ENCODE results near the gene NUP88. TPM values are rescaled to one million over a fixed set of nuclear protein-coding genes. Genes with fewer than 3 reads are reported as not detected.

The NUP88 gene
- total RNA-seq, 1 donor from 2014 or later: 187 TPM

DNA sequence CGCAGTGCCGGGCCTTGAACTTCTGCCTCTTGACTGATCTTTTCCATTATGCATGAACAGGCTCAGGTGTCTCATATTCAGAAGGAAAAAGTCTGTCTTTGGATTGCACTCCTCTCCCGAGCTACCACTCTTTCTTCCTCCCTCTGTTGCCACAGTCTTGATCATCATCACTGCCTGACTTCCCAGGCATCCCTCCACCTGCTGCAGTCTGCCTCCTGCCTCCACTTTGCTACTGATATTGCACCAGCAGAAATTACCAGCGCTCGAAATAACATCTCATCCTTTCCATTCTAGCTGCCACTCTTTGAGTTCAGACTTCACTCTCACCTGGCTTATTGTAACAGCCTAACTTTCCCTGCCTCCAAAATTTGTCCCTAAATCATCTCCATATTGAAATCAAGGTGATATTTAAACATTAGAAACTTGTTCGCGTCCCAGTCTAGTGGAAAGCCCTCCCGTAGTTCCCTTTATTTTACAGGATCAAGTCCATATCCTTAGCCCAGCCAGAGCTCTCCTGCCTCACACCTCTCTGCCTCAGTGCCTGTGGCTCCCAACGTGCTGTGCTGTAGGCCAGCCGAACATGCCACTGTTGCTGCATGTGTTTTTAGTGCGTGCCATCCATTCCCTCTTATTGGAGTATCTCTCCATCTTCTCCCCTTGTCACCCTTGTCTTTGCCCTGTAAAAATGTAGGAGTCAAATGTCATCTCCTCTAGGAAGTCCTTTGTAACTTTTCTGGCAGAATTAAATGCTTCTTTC, 39.9 kb downstream of the NUP88 start:
- Mint-ChIP-seq H3K4me1 (no peaks in the 10 kb centered on the region), H3K27ac (peak overlapping the region; percentile 43), H3K9me3 (no peaks in the 10 kb centered on the region), H3K27me3 (no peaks in the 10 kb centered on the region), H3K36me3 (ENCODE audit: low read depth) (peaks cover 85% of the 10 kb centered on the region), H3K4me3 (no peak overlapping the region)
- ATAC-seq (ENCODE audit: low read depth) (no peak), DNase-seq (no peak)
- CTCF ChIA-PET: interaction anchor here (0.9 kb wide), 1 partner anchor 62 kb away, joined by 3 read pairs; no protein-coding TSS in a partner anchor
- POLR2A ChIA-PET: interaction anchor here (0.6 kb wide), 1 partner anchor 50 kb away, joined by 3 read pairs; no protein-coding TSS in a partner anchor
- TF ChIP-seq, protein P1, sequence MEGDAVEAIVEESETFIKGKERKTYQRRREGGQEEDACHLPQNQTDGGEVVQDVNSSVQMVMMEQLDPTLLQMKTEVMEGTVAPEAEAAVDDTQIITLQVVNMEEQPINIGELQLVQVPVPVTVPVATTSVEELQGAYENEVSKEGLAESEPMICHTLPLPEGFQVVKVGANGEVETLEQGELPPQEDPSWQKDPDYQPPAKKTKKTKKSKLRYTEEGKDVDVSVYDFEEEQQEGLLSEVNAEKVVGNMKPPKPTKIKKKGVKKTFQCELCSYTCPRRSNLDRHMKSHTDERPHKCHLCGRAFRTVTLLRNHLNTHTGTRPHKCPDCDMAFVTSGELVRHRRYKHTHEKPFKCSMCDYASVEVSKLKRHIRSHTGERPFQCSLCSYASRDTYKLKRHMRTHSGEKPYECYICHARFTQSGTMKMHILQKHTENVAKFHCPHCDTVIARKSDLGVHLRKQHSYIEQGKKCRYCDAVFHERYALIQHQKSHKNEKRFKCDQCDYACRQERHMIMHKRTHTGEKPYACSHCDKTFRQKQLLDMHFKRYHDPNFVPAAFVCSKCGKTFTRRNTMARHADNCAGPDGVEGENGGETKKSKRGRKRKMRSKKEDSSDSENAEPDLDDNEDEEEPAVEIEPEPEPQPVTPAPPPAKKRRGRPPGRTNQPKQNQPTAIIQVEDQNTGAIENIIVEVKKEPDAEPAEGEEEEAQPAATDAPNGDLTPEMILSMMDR (IDR thresholded peaks at IDR 0.05): no peak
- intact Hi-C loops (cut with micrococcal nuclease): no loop called here

DNA sequence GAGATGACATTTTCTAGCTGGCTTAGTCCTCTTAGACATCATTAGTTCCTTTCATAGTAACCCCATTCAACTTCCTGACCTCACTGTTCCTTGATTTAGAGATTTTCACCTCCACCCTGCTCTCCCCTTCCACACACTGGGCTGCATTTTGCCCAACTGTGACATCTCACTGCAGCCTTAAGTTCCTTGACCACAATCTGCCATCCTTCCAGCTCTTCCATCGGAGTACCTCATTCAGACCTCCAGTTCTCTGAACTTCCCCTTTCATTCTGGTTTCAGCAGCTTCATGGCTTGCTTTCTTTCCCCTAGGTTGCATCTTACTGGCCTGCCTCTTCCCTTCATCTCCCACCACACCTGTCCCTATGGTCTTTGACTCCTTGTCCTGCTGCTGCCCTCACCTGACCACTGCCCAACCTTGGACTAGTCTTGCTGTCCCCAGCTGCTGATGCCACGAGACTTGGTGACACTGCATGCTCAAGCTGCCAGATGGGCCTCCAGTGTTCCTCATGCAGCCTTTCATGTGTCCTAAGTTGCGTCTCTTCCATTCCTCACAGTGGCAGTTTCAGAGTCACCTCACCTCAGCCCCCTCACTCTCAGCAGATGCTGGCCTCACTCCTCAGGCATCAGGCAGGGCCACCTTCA, 40.8 kb downstream of the NUP88 start:
- DNase-seq (no peak), ATAC-seq (ENCODE audit: low read depth) (no peak)
- TF ChIP-seq, protein P1 (IDR thresholded peaks at IDR 0.05): no peak
- intact Hi-C loops (cut with micrococcal nuclease): no loop called here
- Mint-ChIP-seq H3K27me3 (no peaks in the 10 kb centered on the region), H3K4me3 (no peak overlapping the region), H3K9me3 (no peaks in the 10 kb centered on the region), H3K36me3 (ENCODE audit: low read depth) (peaks cover 83% of the 10 kb centered on the region), H3K27ac (peak overlapping the region; percentile 43), H3K4me1 (peaks cover 2% of the 10 kb centered on the region)
- CTCF ChIA-PET: no interaction called here
- POLR2A ChIA-PET: interaction anchor here (0.6 to 1.0 kb wide), 2 partner anchors 8 to 49 kb away, joined by 3 to 6 read pairs; no protein-coding TSS in a partner anchor

DNA sequence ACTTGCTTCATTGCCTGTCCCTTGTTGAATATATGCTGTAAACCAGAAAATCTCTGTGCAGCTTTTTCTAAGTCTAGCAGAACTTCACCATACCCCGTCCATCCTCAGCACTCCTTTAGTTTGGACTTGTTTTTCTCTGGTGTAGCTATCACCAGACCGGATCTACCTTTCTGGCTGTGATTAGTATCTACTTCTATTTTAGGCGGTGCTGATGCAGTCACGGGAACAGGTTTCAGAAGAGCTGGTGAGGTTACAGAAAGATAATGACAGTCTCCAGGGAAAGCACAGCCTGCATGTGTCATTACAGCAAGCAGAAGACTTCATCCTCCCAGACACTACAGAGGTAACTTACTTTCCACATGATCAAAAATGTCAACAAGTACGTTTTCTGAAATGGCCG, 46.4 kb downstream of the NUP88 start:
- no peak overlapping the region for H3K27ac Mint-ChIP-seq
- ATAC-seq (ENCODE audit: low read depth) (peak; percentile 82), DNase-seq (no peak)
- H3K4me1 Mint-ChIP-seq: peaks cover 8% of the 10 kb centered on the region
- CTCF ChIA-PET: no interaction called here
- peaks cover 85% of the 10 kb centered on the region for H3K36me3 Mint-ChIP-seq (ENCODE audit: low read depth)
- intact Hi-C loops (cut with micrococcal nuclease): no loop called here
- TF ChIP-seq, protein P1 (IDR thresholded peaks at IDR 0.05): no peak
- no peaks in the 10 kb centered on the region for H3K27me3 Mint-ChIP-seq
- POLR2A ChIA-PET: no interaction called here
- no peak overlapping the region for H3K4me3 Mint-ChIP-seq
- H3K9me3 Mint-ChIP-seq: no peaks in the 10 kb centered on the region

DNA sequence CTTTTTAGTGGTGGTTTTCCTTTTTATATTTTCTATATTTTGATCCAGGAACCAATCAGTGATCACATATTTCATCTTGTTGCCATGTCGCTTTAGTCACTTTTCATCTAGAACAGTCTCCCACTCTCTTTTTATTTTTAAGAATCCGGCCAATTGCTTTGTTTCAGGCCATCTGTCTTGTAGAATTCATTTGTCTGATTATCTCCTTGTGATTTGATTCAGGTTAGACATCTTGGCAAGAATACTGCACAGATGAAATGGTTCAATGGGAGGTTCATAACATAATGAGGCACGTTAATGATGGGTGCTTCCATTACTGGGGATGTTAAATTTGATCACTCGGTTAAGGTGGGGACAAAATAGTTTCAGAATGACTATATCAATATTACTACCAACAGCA, 49.1 kb downstream of the NUP88 start:
- CTCF ChIA-PET: no interaction called here
- Mint-ChIP-seq H3K9me3 (no peaks in the 10 kb centered on the region), H3K36me3 (ENCODE audit: low read depth) (peaks cover 82% of the 10 kb centered on the region), H3K27me3 (no peaks in the 10 kb centered on the region), H3K27ac (no peak overlapping the region), H3K4me1 (peaks cover 8% of the 10 kb centered on the region), H3K4me3 (no peak overlapping the region)
- POLR2A ChIA-PET: interaction anchor here (0.6 kb wide), 1 partner anchor 56 kb away, joined by 4 read pairs; no protein-coding TSS in a partner anchor
- TF ChIP-seq, protein P1 (IDR thresholded peaks at IDR 0.05): no peak
- DNase-seq: no peak
- intact Hi-C loops (cut with micrococcal nuclease): no loop called here
- ATAC-seq (ENCODE audit: low read depth): no peak

DNA sequence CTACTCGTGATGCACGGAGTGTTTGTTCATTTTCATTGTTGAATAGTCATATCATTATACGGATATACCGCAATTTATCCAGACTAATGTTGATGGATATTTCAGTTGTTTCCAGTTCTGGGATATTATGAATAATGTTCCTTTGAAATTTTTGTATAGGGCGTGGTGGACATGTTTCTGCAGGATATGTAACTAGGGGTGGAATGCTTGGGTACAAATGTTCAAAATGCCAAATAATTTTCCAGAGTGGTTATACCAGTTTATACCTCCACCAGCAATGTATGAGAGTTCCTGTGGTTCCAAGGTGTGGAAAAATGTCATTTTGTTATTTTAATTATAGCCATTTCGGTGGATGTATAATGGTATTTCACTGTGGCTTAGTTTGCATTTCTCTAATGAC, 53.6 kb downstream of the NUP88 start:
- intact Hi-C loops (cut with micrococcal nuclease): loop anchor here (5.0 to 10.0 kb wide), 2 partner anchors 36 to 171 kb away; partner anchors contain the start of gene ZNF594
- Mint-ChIP-seq H3K4me1 (peaks cover 2% of the 10 kb centered on the region), H3K9me3 (no peaks in the 10 kb centered on the region), H3K36me3 (ENCODE audit: low read depth) (peaks cover 85% of the 10 kb centered on the region), H3K27ac (no peak overlapping the region), H3K4me3 (no peak overlapping the region), H3K27me3 (no peaks in the 10 kb centered on the region)
- ChIA-PET CTCF (no interaction called here), POLR2A (no interaction called here)
- DNase-seq (no peak), ATAC-seq (ENCODE audit: low read depth) (no peak)
- TF ChIP-seq, protein P1 (IDR thresholded peaks at IDR 0.05): no peak

Measured in activated B cell treated with CpG ODN at 0.5 μM for 24 hours (primary cell).